ENCODE measurements around the gene WDR17.

DNA sequence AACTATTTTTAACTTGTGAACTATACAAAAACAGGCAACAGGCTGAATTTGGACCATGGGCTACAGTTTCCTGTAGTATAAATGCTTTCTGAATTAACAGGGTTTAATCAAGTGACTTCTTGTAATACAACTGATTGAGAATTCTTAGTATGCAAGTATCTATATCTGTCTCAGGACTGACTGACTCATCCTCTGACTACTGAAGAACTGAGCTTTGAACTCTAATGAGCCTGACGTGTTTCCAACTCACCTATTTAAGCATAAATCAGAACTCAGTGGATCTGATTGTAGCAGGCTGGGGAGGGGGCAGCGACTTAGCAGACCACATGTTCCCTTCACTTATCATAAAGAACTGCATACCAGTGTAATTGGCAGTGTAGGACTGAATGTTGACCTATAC lies 122.0 kb downstream of the WDR17 start:
- TF ChIP-seq, protein P1, sequence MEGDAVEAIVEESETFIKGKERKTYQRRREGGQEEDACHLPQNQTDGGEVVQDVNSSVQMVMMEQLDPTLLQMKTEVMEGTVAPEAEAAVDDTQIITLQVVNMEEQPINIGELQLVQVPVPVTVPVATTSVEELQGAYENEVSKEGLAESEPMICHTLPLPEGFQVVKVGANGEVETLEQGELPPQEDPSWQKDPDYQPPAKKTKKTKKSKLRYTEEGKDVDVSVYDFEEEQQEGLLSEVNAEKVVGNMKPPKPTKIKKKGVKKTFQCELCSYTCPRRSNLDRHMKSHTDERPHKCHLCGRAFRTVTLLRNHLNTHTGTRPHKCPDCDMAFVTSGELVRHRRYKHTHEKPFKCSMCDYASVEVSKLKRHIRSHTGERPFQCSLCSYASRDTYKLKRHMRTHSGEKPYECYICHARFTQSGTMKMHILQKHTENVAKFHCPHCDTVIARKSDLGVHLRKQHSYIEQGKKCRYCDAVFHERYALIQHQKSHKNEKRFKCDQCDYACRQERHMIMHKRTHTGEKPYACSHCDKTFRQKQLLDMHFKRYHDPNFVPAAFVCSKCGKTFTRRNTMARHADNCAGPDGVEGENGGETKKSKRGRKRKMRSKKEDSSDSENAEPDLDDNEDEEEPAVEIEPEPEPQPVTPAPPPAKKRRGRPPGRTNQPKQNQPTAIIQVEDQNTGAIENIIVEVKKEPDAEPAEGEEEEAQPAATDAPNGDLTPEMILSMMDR (IDR thresholded peaks at IDR 0.05) = no peak
- TF ChIP-seq POLR2A (IDR thresholded peaks at IDR 0.05) (no peak), EP300 (IDR thresholded peaks at IDR 0.05) (no peak)
